Jurkat, Clone E6-1 (cell line): ENCODE results near the gene RUNX1.
A peak's percentile ranks its signal among the peaks of the same experiment; 100 is the strongest.
"Not testable (repeated sequence)": the region's sequence is repeated elsewhere in the genome, so short reads cannot be mapped to it uniquely, and the experiment has no call there.

Experiments used
- DNase-seq: peaks from one replicate; pipeline ENCODE4 v3.0.0-alpha.2; 2011; ENCODE audit warnings: low read depth, low spot score
- H3K4me3 ChIP-seq: 2 replicates; pipeline ENCODE4 v1.5.1; 2011; ENCODE audit warnings: mild to moderate bottlenecking, low read length, control low read depth, moderate library complexity

Gene RUNX1

DNA sequence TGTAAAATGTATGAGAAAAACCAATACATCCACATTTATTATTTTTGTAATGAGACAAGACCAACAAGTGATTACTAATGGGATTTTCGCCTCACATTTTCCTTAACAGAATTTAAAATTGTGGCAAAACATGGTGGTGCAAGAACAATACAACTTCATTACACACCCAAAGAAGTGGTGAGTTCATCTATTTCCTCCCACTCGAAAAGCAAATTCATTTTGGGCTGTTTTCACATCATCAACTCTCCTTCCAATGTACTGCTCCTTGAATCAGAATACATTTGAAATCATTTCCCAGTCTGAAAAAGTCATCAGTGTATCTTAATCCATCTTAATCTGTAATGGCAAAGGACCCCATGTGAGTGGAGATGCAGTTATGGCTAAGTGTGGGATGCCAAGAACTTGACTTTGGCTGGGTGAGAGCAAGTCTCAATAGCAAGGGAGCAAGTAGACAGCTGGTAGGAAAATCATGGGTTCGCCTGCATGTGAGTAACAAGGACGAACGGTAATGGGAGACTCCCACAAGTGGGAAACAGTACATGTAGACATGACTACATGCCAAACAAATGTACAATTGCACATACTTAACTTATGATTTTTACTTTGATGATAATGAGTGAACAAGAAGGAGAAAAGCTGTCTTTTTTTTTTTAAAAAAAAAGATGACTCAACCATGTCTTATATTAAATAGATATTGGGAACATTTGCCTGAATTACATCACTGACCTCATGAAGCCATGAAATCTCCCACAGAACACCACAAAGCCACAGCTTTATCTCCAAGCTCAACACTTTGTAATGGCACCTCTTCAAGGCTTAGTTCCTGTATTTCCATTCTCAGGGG, 46.0 kb downstream of the RUNX1 start:
- DNase-seq, result no peak
- H3K4me3 ChIP-seq, result no peak overlapping the region

DNA sequence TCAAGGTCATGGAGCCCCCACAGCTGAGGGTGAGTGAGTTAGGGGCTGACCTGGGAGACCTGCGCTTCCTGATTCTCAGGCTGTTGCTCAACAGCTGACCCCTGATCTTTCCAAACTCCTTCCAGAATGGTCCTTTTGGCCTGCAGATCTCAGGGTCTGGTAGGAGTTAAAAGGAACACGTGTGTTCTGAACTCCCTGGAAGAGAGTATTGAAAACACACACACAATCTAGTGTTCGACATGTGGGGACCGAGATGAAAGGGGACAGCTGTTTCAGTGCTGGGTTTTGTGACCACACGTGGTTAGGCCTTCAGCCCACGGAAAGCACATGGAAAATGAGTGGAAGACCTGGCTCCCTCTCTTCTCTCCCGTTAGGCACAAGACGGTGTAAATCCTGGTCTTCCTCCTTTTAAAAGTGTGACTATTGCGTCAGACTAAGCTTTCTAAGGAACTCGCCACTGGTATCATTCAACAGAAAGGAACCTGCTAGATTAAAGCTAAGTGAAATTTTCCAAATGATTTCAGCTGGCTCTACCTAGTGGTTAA, 49.6 kb downstream of the RUNX1 start:
- DNase-seq, result peak; percentile 83

GRCh38 chr21:34998176-34998575, 50.9 kb downstream of the RUNX1 start:
- no peak for DNase-seq
- no peak overlapping the region for H3K4me3 ChIP-seq

More for the DNA sequence above, 49.6 kb downstream of the RUNX1 start:
- no peak overlapping the region for H3K4me3 ChIP-seq

DNA sequence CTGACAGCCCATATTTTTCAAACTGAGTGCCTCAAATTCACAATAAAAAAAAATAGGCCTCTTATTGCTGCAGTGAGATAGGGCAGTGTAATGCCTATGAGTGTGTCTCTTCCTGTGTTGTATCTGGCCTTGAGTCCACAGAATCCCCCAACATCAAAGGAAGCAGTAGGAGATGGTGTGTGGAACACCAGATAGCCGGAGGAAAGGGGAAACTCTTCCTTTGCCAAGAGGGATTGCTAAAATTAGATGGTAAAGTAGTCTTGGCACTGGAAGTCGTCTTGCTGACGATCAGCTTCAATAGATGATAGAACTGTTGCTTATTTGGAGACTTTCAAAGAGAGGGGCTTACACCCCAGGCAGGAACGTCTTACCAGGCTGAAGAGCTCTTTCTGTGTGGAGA, 51.8 kb downstream of the RUNX1 start:
- no peak for DNase-seq
- H3K4me3 ChIP-seq, result no peak overlapping the region

DNA sequence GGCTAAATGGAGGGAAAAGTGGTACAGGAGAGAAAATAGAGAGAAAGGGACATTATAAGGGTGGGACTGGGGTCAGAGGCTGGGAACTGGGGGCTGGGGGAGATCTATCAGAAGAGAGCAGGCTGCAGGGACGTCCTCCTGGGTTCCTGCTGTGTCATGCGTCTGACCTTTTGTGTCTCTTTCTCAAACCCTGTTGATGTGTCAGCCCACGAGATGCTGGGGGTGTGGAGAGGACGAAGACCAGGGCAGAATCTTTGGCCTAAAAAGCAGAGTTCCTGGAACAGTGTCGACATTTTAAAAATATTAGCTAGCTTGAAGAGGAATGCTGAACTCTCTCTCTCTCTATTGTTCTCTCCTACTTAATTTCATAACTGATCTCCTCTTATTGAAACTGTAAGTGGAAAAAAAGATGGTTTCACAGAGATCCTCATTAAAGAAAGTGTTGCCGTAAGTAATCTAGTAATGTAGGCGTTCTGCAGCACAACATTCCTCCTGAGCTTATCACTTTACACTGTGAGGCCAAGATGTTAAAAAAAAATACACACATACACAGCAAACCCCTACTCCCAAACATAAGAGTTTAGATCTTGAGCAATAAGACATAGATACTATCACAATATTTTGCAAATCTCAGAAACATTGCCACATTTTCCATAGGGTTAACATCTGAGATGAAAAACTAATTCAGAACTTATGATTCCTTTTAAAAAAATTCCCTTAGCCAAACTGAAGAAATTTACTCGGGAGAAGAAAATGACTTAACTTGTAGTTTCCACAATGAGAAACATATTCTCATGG, 52.6 kb downstream of the RUNX1 start:
- H3K4me3 ChIP-seq, result no peak overlapping the region
- DNase-seq, result no peak

DNA sequence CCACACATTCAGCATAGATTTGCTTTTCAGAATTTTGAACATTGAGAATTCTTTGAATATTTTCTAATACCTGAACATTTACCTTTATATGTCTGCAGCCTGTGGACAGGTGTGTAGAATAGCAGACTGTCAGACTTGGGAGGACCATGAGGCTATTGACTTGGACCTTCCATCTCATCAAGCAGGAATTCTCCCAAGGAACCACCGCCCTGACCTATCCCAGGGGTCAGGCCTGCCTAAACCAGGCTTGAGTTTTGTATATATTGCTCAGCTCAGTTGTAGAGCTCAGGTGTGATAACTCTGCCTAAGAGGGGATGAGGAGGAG, 53.2 kb downstream of the RUNX1 start:
- no peak overlapping the region for H3K4me3 ChIP-seq
- DNase-seq, result no peak

GRCh38 chr21:34994766-34995631, 54.1 kb downstream of the RUNX1 start:
- no peak for DNase-seq
- no peak overlapping the region for H3K4me3 ChIP-seq

- not testable (repeated sequence) for H3K4me3 ChIP-seq, DNase-seq
These were observed 55.6 kb downstream of the RUNX1 start for GRCh38 chr21:34993521-34993921.

- no peak for DNase-seq
- no peak overlapping the region for H3K4me3 ChIP-seq
These were observed 56.2 kb downstream of the RUNX1 start for GRCh38 chr21:34992736-34993398.

DNA sequence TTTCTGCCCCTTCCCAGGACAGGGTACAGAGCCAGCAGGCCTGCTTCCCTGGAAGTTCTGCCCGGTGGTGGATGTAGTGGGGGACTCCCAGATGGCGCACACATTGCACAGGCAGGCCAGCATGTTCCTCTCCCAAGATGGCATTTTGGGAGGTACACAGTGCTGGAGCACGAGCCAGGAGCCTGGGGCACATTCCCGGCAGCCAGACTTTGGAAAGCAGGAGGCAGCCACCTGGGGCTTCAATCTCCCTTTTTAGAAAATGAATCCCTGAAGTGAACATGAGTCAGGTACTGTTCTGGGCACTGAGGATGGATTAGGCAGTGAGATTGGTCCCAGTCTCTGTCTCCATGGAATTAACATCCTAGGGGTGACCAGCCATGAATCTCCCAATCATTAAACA, 56.9 kb downstream of the RUNX1 start:
- H3K4me3 ChIP-seq, result no peak overlapping the region
- no peak for DNase-seq

GRCh38 chr21:34991366-34991957, 57.6 kb downstream of the RUNX1 start:
- no peak for DNase-seq
- H3K4me3 ChIP-seq, result no peak overlapping the region

DNA sequence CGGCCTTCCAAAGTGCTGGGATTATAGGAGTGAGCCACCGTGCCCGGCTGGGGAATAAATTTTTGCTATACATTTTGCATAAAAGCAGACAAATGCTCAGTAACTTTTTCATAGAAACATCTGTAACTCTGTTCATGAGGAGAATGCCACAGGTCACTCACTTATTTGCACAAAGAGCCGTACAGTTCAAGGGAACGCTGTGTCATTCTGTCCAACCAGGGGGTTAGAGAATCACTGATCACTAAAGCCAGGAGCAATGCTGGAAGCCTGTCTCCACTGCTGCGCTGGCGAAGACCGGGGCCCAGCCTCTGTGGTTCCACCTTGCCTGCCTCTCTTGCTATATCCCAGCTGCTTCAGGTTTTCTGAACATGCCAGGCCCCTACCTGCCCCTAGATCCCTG, 58.3 kb downstream of the RUNX1 start:
- no peak for DNase-seq
- H3K4me3 ChIP-seq, result no peak overlapping the region

- DNase-seq, result no peak
- no peak overlapping the region for H3K4me3 ChIP-seq
These were observed 59.6 kb downstream of the RUNX1 start for GRCh38 chr21:34989337-34990151.

DNA sequence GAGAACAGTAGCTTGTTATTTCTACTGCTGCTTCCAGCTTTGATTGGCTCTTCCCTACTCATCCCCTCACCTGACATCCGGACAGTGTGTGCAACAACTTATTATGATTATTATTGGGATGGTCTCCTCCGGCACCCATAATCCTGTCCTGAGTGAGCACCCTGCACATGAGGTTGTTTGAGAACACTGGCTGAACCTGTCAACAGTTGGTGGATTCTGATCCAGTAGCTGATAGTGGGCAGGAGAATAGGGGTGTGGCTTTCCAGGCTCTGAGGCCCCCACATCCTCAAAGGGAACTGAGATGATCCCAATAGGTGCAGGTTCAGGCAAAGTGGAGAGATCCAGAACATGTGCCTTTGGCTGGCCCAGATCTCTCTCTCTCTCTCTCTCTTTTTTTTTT, 60.5 kb downstream of the RUNX1 start:
- no peak for DNase-seq
- no peak overlapping the region for H3K4me3 ChIP-seq

GRCh38 chr21:34988139-34988538, 61.0 kb downstream of the RUNX1 start:
- no peak for DNase-seq
- H3K4me3 ChIP-seq, result no peak overlapping the region

- peak overlapping the region; percentile 20 for H3K4me3 ChIP-seq
- no peak for DNase-seq
These were observed 61.5 kb downstream of the RUNX1 start for GRCh38 chr21:34987501-34988072.
